ENCODE data around the gene CYP4X1.
"Not testable (repeated sequence)": the region's sequence is repeated elsewhere in the genome, so short reads cannot be mapped to it uniquely, and the experiment has no call there.

Gene CYP4X1

GRCh38 chr1:47089356-47089755 is 65.9 kb downstream of the CYP4X1 start:
- DNase-seq (ENCODE audit: low spot score), result not testable (repeated sequence)

- DNase-seq (ENCODE audit: low spot score), result not testable (repeated sequence)
Measured at GRCh38 chr1:47091476-47091875, 68.0 kb downstream of the CYP4X1 start.
